Panc1 (cell line): ENCODE measurements around the gene MAEA.

Source experiments
- SIN3A ChIP-seq: IDR thresholded peaks from 2 replicates; pipeline ENCODE4 v1.6.1; 2012; ENCODE audit warnings: low read depth, mild to moderate bottlenecking, low read length, moderate library complexity, borderline replicate concordance; ENCODE audit not compliant: insufficient read depth
- TCF7L2 ChIP-seq: IDR thresholded peaks from 2 replicates; pipeline ENCODE4 v1.6.1; 2011; ENCODE audit warnings: mild to moderate bottlenecking, low read depth, low read length, inconsistent platforms
- TF ChIP-seq, protein P1 (sequence below): fragments of 450-650 bp; IDR thresholded peaks from 2 replicates; pipeline ENCODE4 v1.5.1; 2017; ENCODE audit warnings: mild to moderate bottlenecking

DNA sequence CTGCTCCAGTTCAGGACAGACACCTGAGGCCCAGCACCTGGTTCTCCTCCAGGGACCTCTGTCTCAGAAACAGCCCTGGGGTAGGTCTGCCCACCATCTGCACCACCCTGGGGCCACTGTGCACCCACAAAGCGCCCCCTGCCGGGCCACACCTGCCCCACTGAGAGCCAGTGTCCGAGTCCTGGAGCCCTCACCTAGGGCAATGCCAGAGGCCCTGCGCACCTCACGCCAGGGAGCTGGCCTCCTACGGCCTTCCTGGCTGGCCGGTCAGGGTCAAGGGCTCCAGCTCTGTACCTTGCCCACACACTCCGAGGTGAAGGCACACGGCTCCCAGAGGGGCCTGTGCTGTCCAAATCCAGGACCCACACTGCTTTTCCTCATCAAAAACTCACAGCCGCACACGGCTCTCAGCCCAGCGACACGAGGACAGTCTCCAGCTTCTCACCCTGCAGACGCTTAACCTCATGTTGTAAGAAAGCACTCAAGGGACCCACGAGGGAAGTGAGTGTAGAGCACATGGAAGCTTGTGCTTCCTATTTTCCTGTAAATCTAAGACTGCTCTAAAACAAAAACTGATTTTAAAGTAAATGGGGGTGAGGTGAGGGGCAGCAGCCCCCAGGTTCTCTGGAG is 46.1 kb upstream of the MAEA start:
- TF ChIP-seq, protein P1, sequence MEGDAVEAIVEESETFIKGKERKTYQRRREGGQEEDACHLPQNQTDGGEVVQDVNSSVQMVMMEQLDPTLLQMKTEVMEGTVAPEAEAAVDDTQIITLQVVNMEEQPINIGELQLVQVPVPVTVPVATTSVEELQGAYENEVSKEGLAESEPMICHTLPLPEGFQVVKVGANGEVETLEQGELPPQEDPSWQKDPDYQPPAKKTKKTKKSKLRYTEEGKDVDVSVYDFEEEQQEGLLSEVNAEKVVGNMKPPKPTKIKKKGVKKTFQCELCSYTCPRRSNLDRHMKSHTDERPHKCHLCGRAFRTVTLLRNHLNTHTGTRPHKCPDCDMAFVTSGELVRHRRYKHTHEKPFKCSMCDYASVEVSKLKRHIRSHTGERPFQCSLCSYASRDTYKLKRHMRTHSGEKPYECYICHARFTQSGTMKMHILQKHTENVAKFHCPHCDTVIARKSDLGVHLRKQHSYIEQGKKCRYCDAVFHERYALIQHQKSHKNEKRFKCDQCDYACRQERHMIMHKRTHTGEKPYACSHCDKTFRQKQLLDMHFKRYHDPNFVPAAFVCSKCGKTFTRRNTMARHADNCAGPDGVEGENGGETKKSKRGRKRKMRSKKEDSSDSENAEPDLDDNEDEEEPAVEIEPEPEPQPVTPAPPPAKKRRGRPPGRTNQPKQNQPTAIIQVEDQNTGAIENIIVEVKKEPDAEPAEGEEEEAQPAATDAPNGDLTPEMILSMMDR = no peak
- TF ChIP-seq SIN3A (no peak), TCF7L2 (no peak)
